Keratinocyte (primary cell): ENCODE data around the gene ATP11A.

Source experiments
- EZH2 ChIP-seq: IDR thresholded peaks from one replicate; pipeline ENCODE4 v1.6.1; 2012; ENCODE audit warnings: inconsistent platforms, mild to moderate bottlenecking, low read length, moderate library complexity
- TF ChIP-seq, protein P1 (sequence below), 3 experiments: IDR thresholded peaks in 1 of 3; conservative IDR thresholded peaks in 1 of 3; optimal IDR thresholded peaks in 1 of 3; 2 replicates in 2 of 3; 3 replicates in 1 of 3; pipeline versions ENCODE3 to v1.5.1; 2011; ENCODE audit warnings: low read length in 3 of 3, mild to moderate bottlenecking in 3 of 3, moderate library complexity in 2 of 3, control low read depth in 1 of 3, inconsistent platforms in 1 of 3; ENCODE audit not compliant: insufficient read depth in 2 of 3; ENCODE audit errors: extremely low read depth in 1 of 3

DNA sequence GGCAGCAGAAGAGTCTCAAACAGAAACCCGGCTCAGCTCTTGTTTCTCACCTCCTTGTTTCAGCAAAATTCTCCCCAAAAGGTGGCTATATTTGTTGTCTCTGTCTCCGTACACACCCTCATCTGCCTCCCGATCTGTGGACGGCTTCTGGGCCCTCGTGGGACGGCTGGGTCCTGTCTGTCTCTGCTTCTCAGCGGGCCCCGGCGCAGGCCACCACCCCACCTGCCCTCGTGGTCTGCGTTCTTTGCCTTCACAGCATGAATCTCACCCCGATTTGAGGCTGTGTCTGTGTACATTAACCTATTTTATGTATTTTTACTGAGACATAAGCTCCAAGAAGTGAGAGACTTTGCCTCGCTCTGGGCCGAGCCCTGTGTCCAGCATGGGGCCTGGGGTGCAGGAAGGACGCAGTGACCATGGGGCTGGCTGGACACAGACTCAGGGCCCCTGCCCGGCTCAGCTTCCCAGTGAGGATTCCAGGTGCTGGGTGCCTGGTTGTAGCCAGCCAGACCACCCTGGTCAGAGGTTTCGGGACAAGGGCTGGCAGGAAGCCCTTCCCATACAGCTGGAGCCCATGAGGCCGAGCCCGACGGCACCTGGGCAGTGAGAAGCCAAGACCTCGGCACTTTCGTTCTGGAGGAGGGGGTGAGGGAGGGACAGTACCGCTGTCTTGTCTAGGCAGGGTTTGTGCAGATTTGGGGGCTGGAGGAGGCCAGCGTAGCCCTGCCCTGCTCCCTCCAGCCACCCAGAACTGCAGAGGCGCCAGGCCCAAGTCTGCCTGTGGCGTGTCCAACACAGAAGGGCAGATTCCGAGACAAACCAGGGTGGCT lies 200.7 kb downstream of the ATP11A start:
- TF ChIP-seq, protein P1, sequence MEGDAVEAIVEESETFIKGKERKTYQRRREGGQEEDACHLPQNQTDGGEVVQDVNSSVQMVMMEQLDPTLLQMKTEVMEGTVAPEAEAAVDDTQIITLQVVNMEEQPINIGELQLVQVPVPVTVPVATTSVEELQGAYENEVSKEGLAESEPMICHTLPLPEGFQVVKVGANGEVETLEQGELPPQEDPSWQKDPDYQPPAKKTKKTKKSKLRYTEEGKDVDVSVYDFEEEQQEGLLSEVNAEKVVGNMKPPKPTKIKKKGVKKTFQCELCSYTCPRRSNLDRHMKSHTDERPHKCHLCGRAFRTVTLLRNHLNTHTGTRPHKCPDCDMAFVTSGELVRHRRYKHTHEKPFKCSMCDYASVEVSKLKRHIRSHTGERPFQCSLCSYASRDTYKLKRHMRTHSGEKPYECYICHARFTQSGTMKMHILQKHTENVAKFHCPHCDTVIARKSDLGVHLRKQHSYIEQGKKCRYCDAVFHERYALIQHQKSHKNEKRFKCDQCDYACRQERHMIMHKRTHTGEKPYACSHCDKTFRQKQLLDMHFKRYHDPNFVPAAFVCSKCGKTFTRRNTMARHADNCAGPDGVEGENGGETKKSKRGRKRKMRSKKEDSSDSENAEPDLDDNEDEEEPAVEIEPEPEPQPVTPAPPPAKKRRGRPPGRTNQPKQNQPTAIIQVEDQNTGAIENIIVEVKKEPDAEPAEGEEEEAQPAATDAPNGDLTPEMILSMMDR (optimal IDR thresholded peaks at IDR 0.05 in 1 of 3, IDR thresholded peaks at IDR 0.05 in 1 of 3, conservative IDR thresholded peaks at IDR 0.05 in 1 of 3; ENCODE audit: extremely low read depth in 1 of 3, insufficient read depth in 2 of 3, low read length in 3 of 3), result no peak
- no peak for TF ChIP-seq EZH2
